Measurements from ENCODE around the gene PIAS2.

- no peak for TF ChIP-seq POLR2A (IDR thresholded peaks at IDR 0.05; ENCODE audit: insufficient read depth in 1 of 2, low read depth in 2 of 2, low read length in 2 of 2)
- TF ChIP-seq ZNF780A (CRISPR knock-in tag; IDR thresholded peaks at IDR 0.05), result no peak
- no peak for TF ChIP-seq ZFX (CRISPR knock-in tag; IDR thresholded peaks at IDR 0.05; ENCODE audit: low read depth)
Measured at GRCh38 chr18:46867367-46868143, 49.8 kb downstream of the PIAS2 start.
